ENCODE measurements around the gene USP4.
"Not testable (repeated sequence)": the region's sequence is repeated elsewhere in the genome, so short reads cannot be mapped to it uniquely, and the experiment has no call there.

USP4 gene

DNA sequence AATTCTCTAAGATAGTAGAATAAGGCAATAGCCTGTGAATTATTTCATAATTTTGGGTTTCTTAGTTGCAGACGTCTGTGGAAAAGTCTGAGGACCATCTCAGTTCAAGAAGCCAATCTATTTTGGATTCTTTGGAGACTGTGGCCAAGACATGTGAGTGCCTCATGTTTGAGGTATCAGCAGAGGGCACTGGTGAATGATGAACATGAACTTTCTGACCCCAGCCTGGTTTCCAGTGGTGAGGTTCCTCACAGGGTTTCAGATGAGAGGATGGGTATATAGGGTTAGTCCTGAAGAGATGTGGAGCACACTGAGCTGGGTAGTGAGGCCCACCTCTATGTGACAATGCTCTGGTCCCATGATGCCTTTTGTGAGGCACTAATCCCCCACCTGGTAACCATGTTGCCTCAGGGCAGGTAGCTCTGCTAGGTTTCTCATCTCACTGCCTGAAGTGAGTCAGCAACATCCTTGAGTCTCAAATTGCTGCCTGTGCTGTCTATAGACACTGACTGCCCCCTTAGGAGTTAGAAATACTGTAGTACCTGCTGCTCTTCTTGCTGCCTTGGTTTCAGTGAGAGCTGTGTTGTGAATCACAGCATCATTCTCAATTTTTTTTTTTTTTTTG lies 95.2 kb downstream of the USP4 start:
- peak; percentile 43 for DNase-seq

DNA sequence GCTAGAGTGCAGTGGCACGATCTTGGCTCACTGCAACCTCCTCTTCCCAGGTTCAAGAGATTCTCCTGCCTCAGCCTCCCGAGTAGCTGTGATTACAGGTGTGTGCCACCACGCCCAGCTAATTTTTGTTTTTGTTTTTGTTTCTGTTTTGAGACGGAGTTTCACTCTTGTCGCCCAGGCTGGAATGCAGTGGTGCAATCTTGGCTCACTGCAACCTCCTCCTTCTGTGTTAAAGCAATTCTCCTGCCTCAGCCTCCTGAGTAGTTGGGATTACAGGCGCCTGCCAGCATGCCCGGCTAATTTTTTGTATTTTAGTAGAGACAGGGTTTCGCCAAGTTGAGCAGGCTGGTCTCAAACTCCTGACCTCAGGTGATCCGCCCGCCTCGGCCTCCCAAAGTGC lies 99.8 kb downstream of the USP4 start:
- not testable (repeated sequence) for DNase-seq

DNA sequence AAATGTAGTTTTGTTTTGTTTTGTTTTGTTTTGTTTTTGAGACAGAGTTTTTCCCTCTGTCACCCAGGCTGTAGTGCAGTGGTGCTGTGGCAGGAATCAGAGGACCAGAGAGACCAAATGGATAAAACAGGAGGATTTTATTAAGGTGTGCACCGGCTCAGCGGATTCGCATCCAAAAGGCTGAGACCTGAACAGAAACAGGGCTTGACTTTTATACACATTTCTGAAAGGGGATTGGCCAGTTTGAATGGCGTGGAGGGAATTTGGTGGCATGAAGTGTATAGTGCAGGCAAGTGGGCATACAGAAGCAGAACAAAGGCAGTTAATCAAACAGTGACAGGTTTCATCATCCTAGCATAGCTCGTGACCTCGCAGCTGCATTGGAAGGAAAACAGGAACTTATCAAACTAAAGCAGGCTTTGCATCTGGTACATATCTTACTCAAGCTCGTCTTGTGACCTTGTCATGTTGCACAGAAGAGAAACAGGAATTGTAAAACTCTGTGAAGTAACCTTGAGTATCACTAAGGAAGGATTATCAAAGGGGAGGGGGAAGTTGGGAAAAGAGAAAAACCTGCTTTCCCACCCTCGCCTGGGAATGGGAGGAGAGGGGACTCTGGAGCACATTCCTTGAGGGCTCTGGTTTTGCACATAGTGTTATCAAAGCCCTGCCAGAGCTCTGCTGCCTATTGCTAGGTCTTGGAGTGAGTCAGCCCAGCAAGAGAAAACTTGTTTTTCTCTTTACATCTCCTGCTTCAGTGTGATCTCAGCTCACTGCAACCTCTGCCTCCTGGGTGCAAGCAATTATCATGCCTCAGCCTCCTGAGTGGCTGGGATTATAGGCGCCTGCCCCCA lies 101.4 kb downstream of the USP4 start:
- DNase-seq: peak; percentile 99

DNA sequence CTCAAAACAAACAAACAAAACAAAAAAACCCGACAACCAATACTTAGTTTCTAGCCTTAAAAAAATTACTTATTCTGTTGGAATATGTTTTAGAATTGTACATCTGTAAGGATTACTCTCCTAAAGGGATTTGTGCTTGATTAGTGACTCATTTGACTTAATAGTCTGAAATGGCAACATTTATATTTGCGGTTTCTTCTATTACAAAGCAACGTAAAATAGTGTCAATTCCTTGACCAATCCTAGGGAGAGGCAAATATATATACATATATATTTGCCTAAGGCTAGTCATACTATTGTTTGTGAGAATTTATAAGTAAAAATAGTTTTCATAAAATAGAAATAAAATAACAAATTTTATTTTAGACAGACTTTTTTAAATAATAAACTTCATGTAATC lies 102.5 kb downstream of the USP4 start:
- DNase-seq: no peak

DNA sequence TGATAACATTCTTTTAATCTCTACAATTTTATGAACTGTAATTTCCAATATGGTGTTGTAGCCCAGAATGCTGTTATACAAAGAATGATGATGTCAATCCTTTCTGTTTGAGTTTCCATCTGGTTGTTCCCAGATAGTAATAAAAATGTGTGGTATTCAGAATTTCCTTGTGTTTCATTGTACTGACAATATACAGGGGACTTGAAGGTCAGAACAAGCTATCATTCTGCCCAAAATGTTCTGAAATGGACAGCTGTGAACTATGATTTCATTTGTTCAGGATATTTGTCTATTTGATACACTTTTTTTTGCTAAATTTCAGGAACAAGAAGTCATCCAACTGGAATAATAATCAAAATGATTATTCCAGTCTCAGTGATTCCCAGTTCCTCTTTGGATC lies 103.6 kb downstream of the USP4 start:
- DNase-seq: no peak

DNA sequence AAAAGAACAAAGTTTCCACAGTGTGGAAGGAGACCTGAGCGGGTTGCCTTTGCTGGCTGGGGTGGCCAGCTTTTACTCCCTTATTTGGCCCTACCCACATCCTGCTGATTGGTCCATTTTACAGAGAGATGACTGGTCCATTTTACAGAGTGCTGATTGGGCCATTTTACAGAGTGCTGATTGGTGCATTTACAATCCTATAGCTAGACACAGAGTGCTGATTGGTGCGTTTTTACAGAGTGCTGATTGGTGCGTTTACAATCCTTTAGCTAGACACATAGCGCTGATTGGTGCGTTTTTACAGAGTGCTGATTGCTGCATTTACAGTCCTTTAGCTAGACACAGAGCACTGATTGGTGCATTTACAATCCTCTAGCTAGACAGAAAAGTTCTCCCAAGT lies 111.0 kb downstream of the USP4 start:
- DNase-seq: not testable (repeated sequence)

Data from hematopoietic multipotent progenitor cell treated with erythropoietin and hydrocortisone succinate and interleukin-3 and kit ligand, for 8 days (in vitro differentiated cells).